ENCODE measurements around the gene TNS3.

TNS3 gene

DNA sequence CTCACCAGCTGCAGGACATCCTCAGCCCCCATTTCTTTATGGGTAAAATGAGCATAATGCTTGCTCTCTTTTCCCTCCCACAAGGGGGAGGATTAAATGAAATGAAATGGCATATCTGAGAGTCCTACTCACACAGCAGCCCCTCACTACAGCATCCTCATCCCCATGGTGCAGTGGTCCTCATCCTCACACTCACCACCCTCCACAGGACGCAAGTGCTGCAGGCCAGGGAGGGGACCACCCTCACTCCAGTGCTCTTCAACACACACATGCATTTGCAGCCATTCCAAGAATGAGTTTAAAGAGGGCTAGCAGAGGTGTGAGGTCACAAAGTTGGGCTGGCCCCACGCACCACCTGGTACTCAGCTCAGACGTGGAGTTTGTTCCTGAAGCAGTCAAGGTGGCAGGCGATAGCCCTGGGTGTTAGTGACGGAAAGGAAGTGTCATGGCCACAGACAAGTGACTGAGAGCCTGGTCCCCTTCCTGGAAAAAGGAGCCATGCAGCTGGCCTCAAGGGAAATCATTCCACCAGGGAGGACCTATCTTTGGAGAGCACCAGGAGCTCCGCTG, 234.0 kb downstream of the TNS3 start:
- no peak for DNase-seq (ENCODE audit: extremely low spot score)
- TF ChIP-seq, protein P1, sequence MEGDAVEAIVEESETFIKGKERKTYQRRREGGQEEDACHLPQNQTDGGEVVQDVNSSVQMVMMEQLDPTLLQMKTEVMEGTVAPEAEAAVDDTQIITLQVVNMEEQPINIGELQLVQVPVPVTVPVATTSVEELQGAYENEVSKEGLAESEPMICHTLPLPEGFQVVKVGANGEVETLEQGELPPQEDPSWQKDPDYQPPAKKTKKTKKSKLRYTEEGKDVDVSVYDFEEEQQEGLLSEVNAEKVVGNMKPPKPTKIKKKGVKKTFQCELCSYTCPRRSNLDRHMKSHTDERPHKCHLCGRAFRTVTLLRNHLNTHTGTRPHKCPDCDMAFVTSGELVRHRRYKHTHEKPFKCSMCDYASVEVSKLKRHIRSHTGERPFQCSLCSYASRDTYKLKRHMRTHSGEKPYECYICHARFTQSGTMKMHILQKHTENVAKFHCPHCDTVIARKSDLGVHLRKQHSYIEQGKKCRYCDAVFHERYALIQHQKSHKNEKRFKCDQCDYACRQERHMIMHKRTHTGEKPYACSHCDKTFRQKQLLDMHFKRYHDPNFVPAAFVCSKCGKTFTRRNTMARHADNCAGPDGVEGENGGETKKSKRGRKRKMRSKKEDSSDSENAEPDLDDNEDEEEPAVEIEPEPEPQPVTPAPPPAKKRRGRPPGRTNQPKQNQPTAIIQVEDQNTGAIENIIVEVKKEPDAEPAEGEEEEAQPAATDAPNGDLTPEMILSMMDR (IDR thresholded peaks at IDR 0.05; ENCODE audit: control extremely low read depth, extremely low read depth, low read depth, missing control alignments): no peak
- ChIA-PET POLR2A (no interaction called here), CTCF (interaction anchor here (1.8 kb wide), 1 partner anchor 12 kb away, joined by 3 read pairs; no protein-coding TSS in a partner anchor)

DNA sequence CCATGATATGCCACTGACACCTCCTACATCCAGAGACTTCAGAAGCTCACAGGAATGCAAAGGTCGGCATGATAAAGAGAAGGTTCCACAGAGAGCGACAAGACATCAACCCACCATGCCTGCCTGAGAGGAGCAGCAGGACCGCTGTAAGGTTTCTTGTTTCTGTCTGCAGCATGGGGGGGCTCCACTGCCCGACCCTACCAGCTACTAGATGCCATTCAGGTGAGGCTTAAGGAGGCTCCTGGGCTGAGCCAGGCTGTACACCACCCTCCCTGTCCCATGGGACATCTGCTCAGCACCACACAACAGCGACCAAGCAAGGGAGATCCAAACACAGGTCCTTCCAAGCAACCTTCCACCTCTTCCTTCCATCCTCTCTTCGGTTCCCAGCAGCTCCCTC, 234.6 kb downstream of the TNS3 start:
- DNase-seq (ENCODE audit: extremely low spot score): no peak
- POLR2A ChIA-PET: no interaction called here
- CTCF ChIA-PET: interaction anchor here (1.1 kb wide), 1 partner anchor 8 kb away, joined by 3 read pairs; no protein-coding TSS in a partner anchor
- TF ChIP-seq, protein P1 (IDR thresholded peaks at IDR 0.05; ENCODE audit: control extremely low read depth, extremely low read depth, low read depth, missing control alignments): no peak

DNA sequence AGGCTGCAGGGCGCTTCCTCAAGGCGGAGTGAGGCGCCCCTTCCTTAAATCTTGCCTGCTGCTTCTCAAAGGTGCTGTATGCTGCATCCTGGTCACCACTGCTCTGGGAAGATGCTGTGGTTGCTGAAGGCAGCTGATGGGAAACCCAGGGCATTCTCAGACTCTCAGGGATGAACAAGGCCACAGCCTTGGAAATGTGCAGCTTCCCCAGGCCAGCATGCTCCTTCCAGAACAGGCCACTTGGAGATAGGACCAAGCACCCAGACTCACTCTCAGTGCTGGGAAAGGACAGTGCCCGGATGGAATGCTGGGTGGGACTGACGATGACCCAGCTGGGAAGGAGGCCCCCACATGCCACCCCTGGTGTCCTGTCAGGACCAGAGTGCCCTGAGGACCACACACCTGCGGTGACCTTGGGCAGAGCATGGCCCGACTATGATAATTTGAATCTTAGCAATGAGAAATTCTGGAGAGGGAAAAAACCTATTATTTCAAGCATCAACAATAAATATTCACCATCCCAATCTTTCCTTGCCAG, 235.5 kb downstream of the TNS3 start:
- CTCF ChIA-PET: interaction anchor here (0.9 to 1.6 kb wide), 4 partner anchors 8 to 80 kb away, joined by 3 to 5 read pairs (median 3); no protein-coding TSS in a partner anchor
- no peak for DNase-seq (ENCODE audit: extremely low spot score)
- POLR2A ChIA-PET: no interaction called here
- TF ChIP-seq, protein P1 (IDR thresholded peaks at IDR 0.05; ENCODE audit: control extremely low read depth, extremely low read depth, low read depth, missing control alignments): no peak

DNA sequence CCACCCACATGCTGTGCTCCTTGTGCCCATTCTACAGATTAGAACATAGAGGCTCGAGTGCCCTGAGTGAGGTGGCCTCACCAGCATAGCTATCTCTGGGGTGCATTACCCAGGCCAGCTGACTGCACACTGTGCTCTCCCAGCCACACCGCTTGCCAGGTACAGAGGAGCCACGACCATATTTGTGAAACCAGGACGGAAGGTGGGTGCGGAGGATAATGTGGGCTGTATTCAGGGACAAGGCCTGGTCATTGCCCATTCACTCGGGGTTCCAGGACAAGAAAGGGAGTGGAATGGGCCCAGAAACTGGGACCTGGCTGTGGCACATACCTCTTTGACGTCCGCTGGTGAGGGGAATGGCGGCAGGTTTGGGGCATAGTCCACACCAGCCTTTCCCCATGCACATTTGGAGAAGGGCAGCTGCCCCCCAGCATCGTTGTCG, 236.0 kb downstream of the TNS3 start:
- ChIA-PET CTCF (interaction anchor here (0.9 to 1.6 kb wide), 4 partner anchors 8 to 469 kb away, joined by 3 to 5 read pairs (median 3); no protein-coding TSS in a partner anchor), POLR2A (no interaction called here)
- TF ChIP-seq, protein P1 (IDR thresholded peaks at IDR 0.05; ENCODE audit: control extremely low read depth, extremely low read depth, low read depth, missing control alignments): no peak
- DNase-seq (ENCODE audit: extremely low spot score): no peak

DNA sequence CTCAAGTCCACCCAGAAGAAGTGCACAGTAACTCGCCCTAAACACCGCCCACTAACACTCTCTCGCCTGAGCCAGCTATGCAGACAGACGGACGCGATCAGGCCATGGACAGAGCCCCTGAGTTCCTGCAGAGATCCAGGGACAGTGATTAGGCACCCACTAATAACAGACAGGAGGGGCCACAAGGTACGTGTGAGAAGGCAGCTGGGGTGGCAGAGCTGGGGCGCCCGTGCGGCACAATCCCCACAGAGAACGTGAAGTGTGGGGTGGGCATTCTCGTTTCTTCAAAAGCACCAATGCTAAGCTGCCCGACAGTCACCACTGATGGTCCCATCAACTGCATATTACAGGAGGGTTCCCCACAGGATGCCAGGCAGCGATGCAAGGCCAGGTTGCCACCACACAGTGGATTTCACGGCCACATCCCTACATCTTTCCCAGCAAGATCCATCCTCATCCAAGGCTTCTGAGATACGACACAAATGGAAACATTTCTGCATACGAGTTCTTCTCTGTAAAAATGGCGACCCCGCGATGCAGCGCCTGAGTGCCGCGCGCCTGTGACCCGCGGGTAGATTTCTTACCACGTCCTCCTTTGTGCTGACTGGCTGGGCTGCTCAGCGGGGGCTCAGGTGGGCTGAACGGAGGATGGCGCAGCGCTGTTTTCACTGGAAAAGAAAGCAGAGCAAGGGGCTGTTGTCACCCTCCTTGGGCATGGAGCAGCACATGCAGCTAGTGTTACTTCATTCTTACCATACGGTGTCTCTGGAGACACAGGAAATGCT, 237.5 kb downstream of the TNS3 start:
- TF ChIP-seq, protein P1 (IDR thresholded peaks at IDR 0.05; ENCODE audit: control extremely low read depth, extremely low read depth, low read depth, missing control alignments): no peak
- no peak for DNase-seq (ENCODE audit: extremely low spot score)
- ChIA-PET CTCF (interaction anchor here (0.7 to 1.6 kb wide), 5 partner anchors 10 to 90 kb away, joined by 3 to 5 read pairs (median 3); no protein-coding TSS in a partner anchor), POLR2A (no interaction called here)

DNA sequence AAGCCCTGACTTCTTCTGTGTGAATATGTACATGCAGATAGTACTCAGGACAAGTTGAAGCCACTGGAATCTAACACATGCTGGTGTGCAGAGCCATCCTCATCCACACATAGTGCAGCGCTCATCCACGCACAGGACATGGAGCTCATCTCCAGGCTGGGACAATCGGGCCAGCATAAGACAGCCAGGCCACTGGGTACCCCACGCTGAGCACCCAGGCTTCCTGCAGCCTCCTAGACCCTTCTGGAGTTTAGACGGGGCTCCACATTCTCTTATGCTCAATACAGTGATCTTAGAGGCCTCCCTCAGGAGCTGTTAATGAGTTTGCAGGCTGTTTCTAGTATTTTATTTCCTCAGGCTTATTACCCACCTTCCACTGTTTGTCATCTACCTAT, 238.9 kb downstream of the TNS3 start:
- no peak for DNase-seq (ENCODE audit: extremely low spot score)
- TF ChIP-seq, protein P1 (IDR thresholded peaks at IDR 0.05; ENCODE audit: control extremely low read depth, extremely low read depth, low read depth, missing control alignments): no peak
- ChIA-PET CTCF (interaction anchor here (0.9 to 1.4 kb wide), 4 partner anchors 9 to 77 kb away, joined by 3 to 5 read pairs (median 3); no protein-coding TSS in a partner anchor), POLR2A (no interaction called here)

All from GM10248 (cell line).